ENCODE data around the gene TAL1.

DNA sequence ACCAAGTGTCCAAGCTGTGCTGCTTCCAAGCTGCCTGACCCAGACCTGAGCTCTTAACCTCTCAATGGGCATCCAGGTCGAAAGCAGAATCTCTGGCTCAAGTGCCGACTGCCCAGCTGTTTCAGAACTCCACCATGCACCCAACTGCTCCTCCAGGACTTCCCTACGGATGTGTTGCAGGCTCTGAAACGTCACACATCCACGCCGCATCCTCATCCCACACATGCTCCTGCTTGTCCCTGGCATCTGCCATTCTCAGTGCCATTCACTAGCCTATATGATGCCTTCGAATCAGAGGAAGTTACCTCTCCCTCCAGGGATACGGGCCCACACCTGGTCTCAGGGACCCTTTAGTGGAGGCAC is 53.4 kb downstream of the TAL1 start:
- TF ChIP-seq POLR2A (IDR thresholded peaks at IDR 0.05) (no peak), EP300 (IDR thresholded peaks at IDR 0.05) (no peak)
- TF ChIP-seq, protein P1, sequence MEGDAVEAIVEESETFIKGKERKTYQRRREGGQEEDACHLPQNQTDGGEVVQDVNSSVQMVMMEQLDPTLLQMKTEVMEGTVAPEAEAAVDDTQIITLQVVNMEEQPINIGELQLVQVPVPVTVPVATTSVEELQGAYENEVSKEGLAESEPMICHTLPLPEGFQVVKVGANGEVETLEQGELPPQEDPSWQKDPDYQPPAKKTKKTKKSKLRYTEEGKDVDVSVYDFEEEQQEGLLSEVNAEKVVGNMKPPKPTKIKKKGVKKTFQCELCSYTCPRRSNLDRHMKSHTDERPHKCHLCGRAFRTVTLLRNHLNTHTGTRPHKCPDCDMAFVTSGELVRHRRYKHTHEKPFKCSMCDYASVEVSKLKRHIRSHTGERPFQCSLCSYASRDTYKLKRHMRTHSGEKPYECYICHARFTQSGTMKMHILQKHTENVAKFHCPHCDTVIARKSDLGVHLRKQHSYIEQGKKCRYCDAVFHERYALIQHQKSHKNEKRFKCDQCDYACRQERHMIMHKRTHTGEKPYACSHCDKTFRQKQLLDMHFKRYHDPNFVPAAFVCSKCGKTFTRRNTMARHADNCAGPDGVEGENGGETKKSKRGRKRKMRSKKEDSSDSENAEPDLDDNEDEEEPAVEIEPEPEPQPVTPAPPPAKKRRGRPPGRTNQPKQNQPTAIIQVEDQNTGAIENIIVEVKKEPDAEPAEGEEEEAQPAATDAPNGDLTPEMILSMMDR (IDR thresholded peaks at IDR 0.05), result no peak

Data from tibial nerve (tissue), 4 donors.